Measurements from ENCODE around the gene IP6K2.
A peak's percentile ranks its signal among the peaks of the same experiment; 100 is the strongest.

The IP6K2 gene

GRCh38 chr3:48663489-48664312 lies 53.3 kb downstream of the IP6K2 start:
- peak; percentile 95 for DNase-seq
- peaks cover 29% of the 10 kb centered on the region for H3K36me3 ChIP-seq
- H3K4me1 ChIP-seq = no peaks in the 10 kb centered on the region
- H3K4me3 ChIP-seq (ENCODE audit: low read depth, low read length) = peak overlapping the region; percentile 61
- H3K27me3 ChIP-seq = no peaks in the 10 kb centered on the region
- H3K9me3 ChIP-seq = no peaks in the 10 kb centered on the region
- TF ChIP-seq, protein P1, sequence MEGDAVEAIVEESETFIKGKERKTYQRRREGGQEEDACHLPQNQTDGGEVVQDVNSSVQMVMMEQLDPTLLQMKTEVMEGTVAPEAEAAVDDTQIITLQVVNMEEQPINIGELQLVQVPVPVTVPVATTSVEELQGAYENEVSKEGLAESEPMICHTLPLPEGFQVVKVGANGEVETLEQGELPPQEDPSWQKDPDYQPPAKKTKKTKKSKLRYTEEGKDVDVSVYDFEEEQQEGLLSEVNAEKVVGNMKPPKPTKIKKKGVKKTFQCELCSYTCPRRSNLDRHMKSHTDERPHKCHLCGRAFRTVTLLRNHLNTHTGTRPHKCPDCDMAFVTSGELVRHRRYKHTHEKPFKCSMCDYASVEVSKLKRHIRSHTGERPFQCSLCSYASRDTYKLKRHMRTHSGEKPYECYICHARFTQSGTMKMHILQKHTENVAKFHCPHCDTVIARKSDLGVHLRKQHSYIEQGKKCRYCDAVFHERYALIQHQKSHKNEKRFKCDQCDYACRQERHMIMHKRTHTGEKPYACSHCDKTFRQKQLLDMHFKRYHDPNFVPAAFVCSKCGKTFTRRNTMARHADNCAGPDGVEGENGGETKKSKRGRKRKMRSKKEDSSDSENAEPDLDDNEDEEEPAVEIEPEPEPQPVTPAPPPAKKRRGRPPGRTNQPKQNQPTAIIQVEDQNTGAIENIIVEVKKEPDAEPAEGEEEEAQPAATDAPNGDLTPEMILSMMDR (IDR thresholded peaks at IDR 0.05; ENCODE audit: low read depth, low read length) = peak; percentile 69

GRCh38 chr3:48662753-48663488 lies 54.1 kb downstream of the IP6K2 start, which contains the start of gene CELSR3:
TSS of gene CELSR3 (minus strand) at chr3:48662886. CDS start at chr3:48662634, 252 bp downstream.
- DNase-seq = peak; percentile 78
- H3K27me3 ChIP-seq = no peaks in the 10 kb centered on the region
- peak within 1 kb of the TSS; percentile 65 for H3K4me3 ChIP-seq (ENCODE audit: low read depth, low read length)
- no peaks in the 10 kb centered on the region for H3K4me1 ChIP-seq
- TF ChIP-seq, protein P1 (IDR thresholded peaks at IDR 0.05; ENCODE audit: low read depth, low read length) = no peak
- H3K36me3 ChIP-seq = peaks cover 36% of the 10 kb centered on the region
- no peaks in the 10 kb centered on the region for H3K9me3 ChIP-seq

DNA sequence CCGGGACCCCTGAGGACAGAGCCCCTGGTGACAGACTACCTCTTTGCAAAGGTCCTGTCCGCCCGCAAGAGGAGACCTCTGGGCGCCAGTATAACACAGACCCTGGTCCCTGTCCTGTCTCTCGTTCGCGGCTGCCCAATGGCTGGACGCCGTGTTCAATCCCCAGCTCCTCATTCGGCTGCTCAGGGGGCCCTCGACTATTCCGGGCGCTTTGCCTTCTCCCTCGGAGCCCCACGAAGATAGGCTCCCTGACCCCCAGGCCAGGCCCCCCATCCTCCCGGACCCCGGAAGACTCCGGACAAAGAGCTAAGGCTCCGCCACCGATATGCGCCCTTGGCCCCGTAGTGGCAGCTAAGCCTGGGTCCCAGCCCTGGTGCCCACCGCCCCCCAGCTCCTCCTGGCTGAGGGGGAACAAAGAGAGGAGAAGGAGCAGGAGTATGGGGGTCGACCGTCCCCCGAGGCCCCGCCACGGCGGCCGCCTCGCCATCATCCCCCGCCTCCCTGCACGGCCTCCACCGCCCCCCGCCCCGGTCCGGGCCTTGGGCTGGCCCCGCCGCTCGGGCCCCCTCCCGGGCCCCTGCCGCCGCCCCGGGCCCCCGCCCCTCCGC lies 54.8 kb downstream of the IP6K2 start:
- no peaks in the 10 kb centered on the region for H3K9me3 ChIP-seq
- no peaks in the 10 kb centered on the region for H3K27me3 ChIP-seq
- H3K4me1 ChIP-seq = no peaks in the 10 kb centered on the region
- H3K4me3 ChIP-seq (ENCODE audit: low read depth, low read length) = peak overlapping the region; percentile 65
- peaks cover 39% of the 10 kb centered on the region for H3K36me3 ChIP-seq
- TF ChIP-seq, protein P1 (IDR thresholded peaks at IDR 0.05; ENCODE audit: low read depth, low read length) = no peak
- DNase-seq = peak; percentile 30

DNA sequence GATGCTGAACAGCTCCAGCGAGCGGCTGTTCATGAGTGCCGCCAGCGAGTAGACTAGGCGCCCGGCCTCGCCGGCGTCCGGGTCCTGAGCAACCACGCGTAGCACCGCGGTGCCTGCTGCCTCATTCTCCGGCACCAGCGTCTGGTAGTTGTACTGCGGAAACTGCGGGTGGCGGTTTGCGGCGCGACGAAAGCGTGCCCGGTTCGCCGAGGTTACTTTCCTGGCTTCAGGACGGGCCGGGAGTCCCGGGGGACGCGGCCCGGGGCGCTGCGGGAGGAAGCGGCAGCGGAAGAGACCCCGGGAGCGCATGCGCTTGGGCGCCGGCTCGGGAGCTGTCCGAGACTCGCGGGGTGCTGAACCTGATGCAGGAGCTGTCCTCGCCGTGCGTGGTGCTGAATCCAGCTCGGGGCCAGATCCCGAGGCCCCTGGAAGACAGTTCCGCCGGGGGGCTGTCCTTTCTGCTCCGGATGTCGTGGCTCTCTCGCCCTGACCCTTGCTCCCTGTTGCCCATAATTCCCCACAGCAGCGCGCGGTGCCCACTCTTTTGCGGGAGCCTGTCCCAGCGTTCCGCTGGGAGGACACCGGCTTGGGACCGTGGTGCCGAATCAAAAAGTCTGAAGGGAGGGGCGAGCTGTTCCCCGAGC lies 55.4 kb downstream of the IP6K2 start:
- no peaks in the 10 kb centered on the region for H3K4me1 ChIP-seq
- no peak for DNase-seq
- H3K36me3 ChIP-seq = peaks cover 43% of the 10 kb centered on the region
- H3K27me3 ChIP-seq = no peaks in the 10 kb centered on the region
- H3K4me3 ChIP-seq (ENCODE audit: low read depth, low read length) = peak overlapping the region; percentile 65
- H3K9me3 ChIP-seq = no peaks in the 10 kb centered on the region
- TF ChIP-seq, protein P1 (IDR thresholded peaks at IDR 0.05; ENCODE audit: low read depth, low read length) = no peak

- DNase-seq = no peak
- Histone ChIP-seq H3K27me3 (no peaks in the 10 kb centered on the region), H3K9me3 (no peaks in the 10 kb centered on the region), H3K4me3 (ENCODE audit: low read depth, low read length) (no peak overlapping the region), H3K36me3 (peaks cover 47% of the 10 kb centered on the region), H3K4me1 (no peaks in the 10 kb centered on the region)
- TF ChIP-seq, protein P1 (IDR thresholded peaks at IDR 0.05; ENCODE audit: low read depth, low read length) = no peak
Observed at GRCh38 chr3:48660800-48661400, 56.1 kb downstream of the IP6K2 start.

Measured in BE2C (cell line).